ENCODE results near the gene CNR2.

DNA sequence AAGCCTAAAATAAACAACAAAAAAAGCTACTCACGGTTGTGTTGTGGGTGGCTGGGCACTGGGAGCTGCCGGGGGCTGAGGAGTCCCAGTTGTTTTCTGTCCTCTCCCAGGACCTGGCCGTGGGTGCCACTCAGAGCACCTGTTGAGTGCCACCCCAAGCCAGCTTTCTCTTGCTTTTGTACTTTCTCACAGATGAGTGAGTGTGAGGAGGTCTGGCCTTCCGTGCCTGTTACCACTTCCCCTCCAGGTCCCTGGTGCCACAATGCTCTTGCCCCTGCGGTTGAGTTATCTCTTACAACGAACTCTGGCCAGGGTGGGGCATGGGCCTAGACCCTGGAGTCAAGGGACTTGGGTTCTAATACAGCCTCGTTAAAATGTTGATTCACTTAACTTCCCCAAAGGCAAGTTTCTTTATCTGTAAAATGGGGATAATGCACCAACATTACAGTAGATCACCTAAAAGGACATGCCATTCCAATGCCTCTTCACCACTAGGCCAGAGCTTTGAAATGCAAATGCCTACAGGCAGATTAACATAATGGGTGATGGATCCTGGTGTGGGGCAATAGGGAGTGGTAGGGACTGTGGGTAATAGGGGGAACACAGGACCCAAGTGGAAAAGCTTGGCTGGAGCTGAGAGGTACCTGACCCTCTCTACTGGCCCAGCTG, at the start of gene CNR2:
- TF ChIP-seq POLR2A (IDR thresholded peaks at IDR 0.05; ENCODE audit: low read length) (no peak), GATA1 (IDR thresholded peaks at IDR 0.05; ENCODE audit: low read depth, low read length) (no peak)

Measured in erythroblast (primary cell).